Stomach smooth muscle (tissue), 2 donors: ENCODE results near the gene USP8.
"Not testable (repeated sequence)": the region's sequence is repeated elsewhere in the genome, so short reads cannot be mapped to it uniquely, and the experiment has no call there.

Source experiments
- H3K27ac ChIP-seq: one replicate; pipeline ENCODE4 v1.7.0; 2013; ENCODE audit warnings: mild to moderate bottlenecking, low read length, inconsistent platforms
- H3K27me3 ChIP-seq, 2 donors: one replicate each; pipeline ENCODE4 v1.7.0; 2013; ENCODE audit warnings: low read length in 2 of 2; ENCODE audit not compliant: insufficient read depth in 2 of 2, control insufficient read depth in 1 of 2
- H3K36me3 ChIP-seq, 2 donors: one replicate each; pipeline ENCODE4 v1.7.0; 2013; ENCODE audit warnings: low read length in 2 of 2; ENCODE audit not compliant: control insufficient read depth in 2 of 2, insufficient read depth in 2 of 2
- H3K4me1 ChIP-seq: one replicate; pipeline ENCODE4 v1.7.0; 2013; ENCODE audit warnings: low read length; ENCODE audit not compliant: control insufficient read depth, insufficient read depth
- H3K4me3 ChIP-seq, 2 donors: one replicate each; pipeline ENCODE4 v1.7.0; 2013; ENCODE audit warnings: low read length in 2 of 2
- H3K9ac ChIP-seq, 2 donors: one replicate each; pipeline ENCODE4 v1.7.0; 2013; ENCODE audit warnings: low read length in 2 of 2, mild to moderate bottlenecking in 1 of 2
- H3K9me3 ChIP-seq, 2 donors: one replicate each; pipeline ENCODE4 v1.7.0; 2013; ENCODE audit warnings: low read length in 2 of 2; ENCODE audit not compliant: control insufficient read depth in 2 of 2
- donor health status: healthy.
- donor health status: Pancreatic carcinoma.

Gene USP8

DNA sequence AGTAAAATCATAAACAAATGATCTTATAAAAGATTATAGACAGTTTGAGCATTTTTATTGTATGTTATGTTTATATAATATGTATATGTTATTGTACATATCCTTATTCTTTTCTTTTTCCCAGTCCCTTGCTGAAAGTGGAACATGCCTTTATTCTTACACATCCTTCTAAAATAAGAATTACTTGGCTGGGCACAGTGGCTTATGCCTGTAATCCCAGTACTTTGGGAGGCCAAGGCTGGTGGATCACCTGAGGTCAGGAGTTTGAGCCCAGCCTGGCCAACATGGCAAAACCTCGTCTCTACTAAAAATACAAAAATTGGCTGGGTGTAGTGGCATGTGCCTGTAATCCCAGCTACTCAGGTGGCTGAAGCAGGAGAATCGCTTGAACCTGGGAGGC is 70.3 kb downstream of the USP8 start:
- H3K36me3 ChIP-seq = peaks cover 48 to 50% of the 10 kb centered on the region in 2 donors
- H3K27me3 ChIP-seq, H3K9ac ChIP-seq: not testable (repeated sequence)

DNA sequence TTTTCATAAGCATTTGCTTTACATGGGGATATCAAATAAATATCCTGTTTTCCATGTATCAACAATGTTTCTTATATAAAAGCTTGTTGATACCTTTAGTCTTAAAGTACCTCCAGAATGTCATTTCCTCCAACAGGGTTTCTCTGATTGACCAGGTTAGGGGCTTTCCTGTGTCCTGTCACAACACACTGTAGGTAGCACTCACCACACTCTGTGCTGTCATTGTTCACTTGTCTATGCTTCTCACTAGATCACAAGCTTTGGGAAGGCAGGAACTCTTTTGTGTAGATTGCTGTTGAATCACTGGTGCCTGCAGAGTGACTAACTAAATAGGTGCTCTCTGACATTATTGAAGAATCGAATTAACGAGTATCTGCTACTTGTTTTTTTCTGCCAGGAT is 72.5 kb downstream of the USP8 start:
- Histone ChIP-seq H3K9ac (no peak overlapping the region), H3K27me3 (no peaks in the 10 kb centered on the region), H3K9me3 (no peaks in the 10 kb centered on the region), H3K4me3 (no peak overlapping the region), H3K27ac (no peak overlapping the region), H3K36me3 (peaks cover 45% of the 10 kb centered on the region in 2 donors), H3K4me1 (no peaks in the 10 kb centered on the region)

More for the DNA sequence above, 70.3 kb downstream of the USP8 start:
- H3K4me3 ChIP-seq, H3K27ac ChIP-seq, H3K4me1 ChIP-seq, H3K9me3 ChIP-seq: not testable (repeated sequence)

DNA sequence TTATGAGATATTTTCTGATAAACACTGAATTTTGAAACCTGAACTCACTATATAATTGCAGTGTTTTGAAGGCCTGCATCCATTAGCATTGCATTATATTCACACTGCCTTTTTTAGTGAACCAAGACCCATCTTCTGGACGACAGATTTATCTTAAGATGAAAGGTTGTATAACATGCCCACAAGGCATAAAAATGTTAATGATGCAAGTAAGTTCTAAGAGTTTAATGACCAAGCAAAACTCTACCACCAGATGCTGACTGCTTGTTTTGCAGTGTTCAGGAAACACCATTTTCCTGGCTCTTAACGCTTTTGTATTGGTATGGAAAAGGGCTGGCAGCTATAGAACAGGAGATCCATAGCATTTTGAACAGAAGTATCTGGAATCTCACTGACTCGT is 76.1 kb downstream of the USP8 start:
- Histone ChIP-seq H3K4me1 (no peaks in the 10 kb centered on the region), H3K9me3 (no peaks in the 10 kb centered on the region), H3K27ac (no peak overlapping the region), H3K9ac (no peak overlapping the region), H3K36me3 (peaks cover 27 to 31% of the 10 kb centered on the region in 2 donors), H3K4me3 (no peak overlapping the region), H3K27me3 (no peaks in the 10 kb centered on the region)

DNA sequence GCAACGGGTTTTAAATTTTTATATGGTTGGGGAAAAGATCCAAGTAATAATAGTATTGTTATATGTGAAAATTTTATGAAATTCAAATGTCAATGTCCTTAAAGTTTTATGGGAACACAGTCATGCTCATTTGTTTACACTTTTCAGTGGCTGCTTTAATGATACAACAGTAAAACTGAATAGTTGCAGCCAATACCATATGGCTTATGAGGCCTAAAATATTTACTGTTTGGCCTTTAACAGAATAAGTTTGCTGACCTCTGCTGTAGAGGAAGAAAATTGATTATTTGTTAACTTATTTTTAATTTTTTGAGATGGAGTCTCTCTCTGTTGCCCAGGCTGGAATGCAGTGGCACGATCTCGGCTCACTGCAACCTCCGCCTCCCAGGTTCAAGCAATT is 77.6 kb downstream of the USP8 start:
- Histone ChIP-seq H3K9me3 (no peaks in the 10 kb centered on the region), H3K9ac (no peak overlapping the region), H3K27ac (no peak overlapping the region), H3K27me3 (no peaks in the 10 kb centered on the region), H3K4me3 (no peak overlapping the region), H3K4me1 (no peaks in the 10 kb centered on the region), H3K36me3 (peaks cover 20 to 28% of the 10 kb centered on the region in 2 donors)

DNA sequence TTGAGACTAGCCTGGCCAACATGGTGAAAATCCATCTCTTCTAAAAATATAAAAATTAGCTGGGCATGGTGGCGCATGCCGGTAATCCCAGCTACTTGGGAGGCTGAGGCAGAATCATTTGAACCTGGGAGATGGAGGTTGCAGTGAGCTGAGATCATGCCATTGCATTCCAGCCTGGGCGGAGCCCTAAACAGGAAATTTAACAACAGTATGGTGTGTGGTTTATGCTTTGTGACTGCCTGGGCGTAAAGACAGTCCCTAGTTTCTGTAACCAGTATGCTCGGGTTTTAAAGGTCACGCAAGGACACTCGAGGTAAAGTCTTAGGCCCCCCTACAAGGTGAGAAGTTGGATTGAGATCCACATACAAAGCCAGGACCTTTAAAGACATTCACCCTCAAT is 78.9 kb downstream of the USP8 start:
- Histone ChIP-seq H3K36me3 (peaks cover 15 to 19% of the 10 kb centered on the region in 2 donors), H3K4me3 (no peak overlapping the region), H3K27me3 (no peaks in the 10 kb centered on the region), H3K9me3 (no peaks in the 10 kb centered on the region), H3K4me1 (no peaks in the 10 kb centered on the region), H3K27ac (no peak overlapping the region), H3K9ac (no peak overlapping the region)

DNA sequence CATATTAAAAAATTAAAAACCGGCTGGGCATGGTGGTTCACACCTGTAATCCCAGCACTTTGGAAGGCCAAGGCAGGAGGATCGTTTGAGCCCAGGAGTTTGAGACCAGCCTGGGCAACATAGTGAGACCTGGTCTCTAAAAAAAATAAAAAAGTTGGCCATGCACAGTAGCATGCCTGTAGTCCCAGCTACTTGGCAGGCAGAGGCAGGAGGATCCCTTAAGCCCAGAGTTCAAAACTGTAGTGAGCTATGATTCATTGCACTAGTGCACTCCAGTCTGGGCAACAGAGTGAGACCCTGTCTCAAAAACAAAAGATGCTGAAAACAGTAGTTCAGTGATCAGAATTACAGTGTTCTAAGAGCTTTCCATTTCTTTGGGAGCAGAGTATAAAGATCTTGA is 81.5 kb downstream of the USP8 start:
- not testable (repeated sequence) for H3K9ac ChIP-seq, H3K27me3 ChIP-seq, H3K4me1 ChIP-seq, H3K27ac ChIP-seq, H3K4me3 ChIP-seq, H3K36me3 ChIP-seq, H3K9me3 ChIP-seq

- no peak overlapping the region for H3K27ac ChIP-seq
- no peaks in the 10 kb centered on the region for H3K4me1 ChIP-seq
- H3K36me3 ChIP-seq = peaks cover 6% of the 10 kb centered on the region in 2 donors
- no peaks in the 10 kb centered on the region for H3K9me3 ChIP-seq
- H3K27me3 ChIP-seq = no peaks in the 10 kb centered on the region
- H3K9ac ChIP-seq = no peak overlapping the region
- no peak overlapping the region for H3K4me3 ChIP-seq
Observed at GRCh38 chr15:50506121-50506520, 81.9 kb downstream of the USP8 start.

- H3K9me3 ChIP-seq = peaks cover 0 to 3% of the 10 kb centered on the region in 2 donors
- no peak overlapping the region for H3K9ac ChIP-seq
- H3K27ac ChIP-seq = no peak overlapping the region
- H3K27me3 ChIP-seq = no peaks in the 10 kb centered on the region
- H3K4me3 ChIP-seq = no peak overlapping the region
- H3K4me1 ChIP-seq = no peaks in the 10 kb centered on the region
- H3K36me3 ChIP-seq = no peaks in the 10 kb centered on the region
Observed at GRCh38 chr15:50513001-50513400, 88.8 kb downstream of the USP8 start.

DNA sequence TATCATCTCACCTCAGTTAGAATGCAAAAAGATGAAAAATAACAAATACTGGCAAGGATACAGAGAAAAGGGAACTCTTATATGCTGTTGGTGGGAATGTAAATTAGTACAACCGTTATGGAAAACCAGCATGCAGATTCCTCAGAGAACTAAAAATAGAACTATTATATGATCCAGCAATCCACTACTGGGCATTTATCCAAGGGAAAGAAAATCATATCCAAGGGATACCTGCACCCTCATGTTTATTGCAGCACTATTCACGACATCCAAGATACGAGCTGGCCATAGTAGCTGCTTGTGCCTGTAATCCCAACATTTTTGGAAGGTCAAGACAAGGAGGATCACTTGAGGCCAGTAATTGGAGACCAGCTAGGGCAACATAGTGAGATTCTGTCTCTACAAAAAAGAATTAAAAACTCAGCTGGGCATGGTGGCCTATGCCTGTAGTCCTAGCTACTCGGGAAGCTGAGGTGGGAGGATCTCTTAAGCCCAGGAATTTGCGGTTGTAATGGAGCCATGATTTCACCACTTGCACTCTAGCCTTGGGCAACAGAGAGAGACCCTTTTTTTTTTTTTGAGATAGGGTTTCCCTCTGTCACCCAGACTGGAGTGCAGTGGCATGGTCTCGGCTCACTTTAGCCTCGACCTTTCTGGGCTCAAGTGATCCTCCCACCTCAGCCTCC is 95.7 kb downstream of the USP8 start:
- Histone ChIP-seq H3K9ac (no peak overlapping the region), H3K36me3 (no peaks in the 10 kb centered on the region), H3K9me3 (peaks cover 0 to 3% of the 10 kb centered on the region in 2 donors), H3K27ac (no peak overlapping the region), H3K27me3 (no peaks in the 10 kb centered on the region), H3K4me1 (no peaks in the 10 kb centered on the region), H3K4me3 (no peak overlapping the region)

DNA sequence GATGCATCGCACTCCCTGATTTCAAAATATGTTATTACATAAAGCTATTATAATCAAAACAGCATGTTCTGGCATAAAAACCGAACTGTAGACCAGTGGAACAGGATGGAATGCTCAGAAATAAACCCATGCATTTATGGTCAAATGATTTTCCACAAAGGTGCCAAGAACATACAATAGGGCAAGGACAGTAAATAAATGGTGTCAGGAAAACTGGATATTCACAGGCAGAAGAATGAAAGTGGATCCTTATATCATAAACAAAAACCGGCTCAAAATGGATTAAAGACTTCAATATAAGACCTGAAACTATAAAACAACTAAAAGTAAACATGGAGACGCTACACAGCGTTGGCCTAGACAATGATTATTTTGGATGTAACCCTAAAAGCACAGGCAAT is 99.6 kb downstream of the USP8 start:
- Histone ChIP-seq H3K9ac (no peak overlapping the region), H3K27ac (no peak overlapping the region), H3K27me3 (no peaks in the 10 kb centered on the region), H3K36me3 (no peaks in the 10 kb centered on the region), H3K4me1 (no peaks in the 10 kb centered on the region), H3K4me3 (no peak overlapping the region), H3K9me3 (no peaks in the 10 kb centered on the region)

GRCh38 chr15:50531163-50531562 is 107.0 kb downstream of the USP8 start:
- Histone ChIP-seq H3K27me3 (no peaks in the 10 kb centered on the region), H3K27ac (no peak overlapping the region), H3K4me3 (no peak overlapping the region), H3K9ac (no peak overlapping the region), H3K4me1 (no peaks in the 10 kb centered on the region), H3K36me3 (no peaks in the 10 kb centered on the region), H3K9me3 (no peaks in the 10 kb centered on the region)
